Upper lobe of left lung (tissue), 6 donors: Measurements from ENCODE around the gene EPHA2. TPM values are rescaled to one million over a fixed set of nuclear protein-coding genes. Genes with fewer than 3 reads are reported as not detected.

ENCODE experiments used
- ATAC-seq, 2 donors: fragments of 200-7000 bp; cut with Tn5 transposase; one replicate each; pipeline ENCODE4 v1.9.1; 2022; ENCODE audit warnings: mild to moderate bottlenecking in 2 of 2, moderate library complexity in 2 of 2; ENCODE audit not compliant: low FRiP score in 2 of 2
- DNase-seq, 2 donors: peaks; one replicate each; pipeline ENCODE4 v3.0.0-alpha.2; 2019 to 2020
- H3K27ac ChIP-seq, 4 donors: fragments of 200-600 bp; sonication (generic); one replicate each; pipeline ENCODE4 v1.5.1; 2016 to 2019
- H3K27me3 ChIP-seq, 4 donors: fragments of 200-600 bp; sonication (generic); one replicate each; pipeline ENCODE4 v1.5.1; 2017 to 2019
- H3K36me3 ChIP-seq, 4 donors: fragments of 200-600 bp; sonication (generic); one replicate each; pipeline ENCODE4 v1.5.1; 2016 to 2019
- H3K4me1 ChIP-seq, 4 donors: fragments of 200-600 bp; sonication (generic); one replicate each; pipeline ENCODE4 v1.5.1; 2018 to 2019
- H3K4me3 ChIP-seq, 4 donors: fragments of 200-600 bp; sonication (generic); one replicate each; pipeline ENCODE4 v1.5.1; 2017 to 2019; ENCODE audit warnings: mild to moderate bottlenecking in 2 of 4, moderate library complexity in 1 of 4
- H3K9me3 ChIP-seq, 4 donors: fragments of 200-600 bp; sonication (generic); one replicate each; pipeline ENCODE4 v1.5.1; 2018 to 2019
- CTCF ChIP-seq, 6 experiments: fragments of 450-650 bp in 4 of 6; fragments of 200-600 bp in 2 of 6; sonication (generic) in 2 of 6; IDR thresholded peaks; one replicate each; pipeline ENCODE4 v1.5.1; 2016 to 2019; ENCODE audit warnings: antibody characterized with exemption in 6 of 6
- EP300 ChIP-seq, 4 donors: sonication (generic); formaldehyde crosslinking; IDR thresholded peaks; one replicate each; pipeline ENCODE4 v1.5.1; 2017; ENCODE audit warnings: antibody characterized with exemption in 4 of 4, control low read depth in 2 of 4
- POLR2A ChIP-seq, 4 donors: fragments of 450-650 bp; IDR thresholded peaks; one replicate each; pipeline ENCODE4 v1.5.1; 2016 to 2017; ENCODE audit warnings: antibody characterized with exemption in 4 of 4, mild to moderate bottlenecking in 2 of 4
- POLR2AphosphoS5 ChIP-seq, 2 donors: sonication (generic); formaldehyde crosslinking; IDR thresholded peaks; one replicate each; pipeline ENCODE4 v1.5.1; 2017; ENCODE audit warnings: antibody characterized with exemption in 2 of 2
- WGBS, 2 donors: methylation state at CpG; one replicate each; pipeline ENCODE4 v1.1.5; 2017 to 2018; 5-methylcytosine and 5-hydroxymethylcytosine counted together
- total RNA-seq, 6 donors: library from RNA; depleted of rRNA in 4 of 6; stranded (reverse); fragments of >200 nt in 4 of 6; gene quantifications; one replicate each; pipeline versions ENCODE4 v1.1.0 to v1.2.1, GENCODE V29; 2016 to 2021
- donor health status: DM: no; HTN: no; CAD: no; lungs with moderate emphysema.
- donor health status: DM: no; HTN: yes; CAD: no; lungs with severe emphysema.

The EPHA2 gene
- total RNA-seq, 6 donors from 2014 or later: 21.0 to 66.3 (median 38.7) TPM

- no peak for ATAC-seq
- no peaks in the 10 kb centered on the region for H3K27me3 ChIP-seq
- TF ChIP-seq CTCF (IDR thresholded peaks at IDR 0.05) (no peak), POLR2AphosphoS5 (IDR thresholded peaks at IDR 0.05) (no peak), EP300 (IDR thresholded peaks at IDR 0.05) (no peak), POLR2A (IDR thresholded peaks at IDR 0.05) (no peak)
- H3K4me3 ChIP-seq: no peak overlapping the region
- 89 to 90% methylated on average over 9 to 10 of the region's 10 CpGs for WGBS, 2 donors
- no peaks in the 10 kb centered on the region for H3K9me3 ChIP-seq
- no peaks in the 10 kb centered on the region for H3K36me3 ChIP-seq
- peaks cover 31 to 42% (median 32%) of the 10 kb centered on the region in 4 donors for H3K4me1 ChIP-seq
- DNase-seq: no peak
- H3K27ac ChIP-seq: peak overlapping the region in 1 of 4 donors; percentile 11
Observed at GRCh38 chr1:16184557-16185303, 28.9 kb upstream of the EPHA2 start.

GRCh38 chr1:16183765-16184556 is 28.1 kb upstream of the EPHA2 start:
- Histone ChIP-seq H3K9me3 (no peaks in the 10 kb centered on the region), H3K36me3 (no peaks in the 10 kb centered on the region), H3K27ac (peak overlapping the region in 3 of 4 donors; percentile 87 to 93 (median 91)), H3K27me3 (no peaks in the 10 kb centered on the region), H3K4me3 (no peak overlapping the region), H3K4me1 (peaks cover 31 to 46% (median 34%) of the 10 kb centered on the region in 4 donors)
- DNase-seq: peak in 1 of 2 donors; percentile 77
- ATAC-seq: peak in 1 of 2 donors; percentile 0
- WGBS, 2 donors: 82 to 86% methylated on average over 16 to 19 of the region's 19 CpGs
- no peak for TF ChIP-seq POLR2A (IDR thresholded peaks at IDR 0.05)
- no peak for TF ChIP-seq EP300 (IDR thresholded peaks at IDR 0.05)
- TF ChIP-seq CTCF (IDR thresholded peaks at IDR 0.05): no peak
- TF ChIP-seq POLR2AphosphoS5 (IDR thresholded peaks at IDR 0.05): no peak

GRCh38 chr1:16183179-16183578 is 27.3 kb upstream of the EPHA2 start:
- ATAC-seq (peak; percentile 66 to 84), DNase-seq (peak in 1 of 2 donors; percentile 91)
- TF ChIP-seq POLR2AphosphoS5 (IDR thresholded peaks at IDR 0.05) (peak; percentile 48 to 65), CTCF (IDR thresholded peaks at IDR 0.05) (no peak), EP300 (IDR thresholded peaks at IDR 0.05) (peak in 1 of 4 donors; percentile 74)
- Histone ChIP-seq H3K27me3 (no peaks in the 10 kb centered on the region), H3K4me3 (no peak overlapping the region), H3K9me3 (no peaks in the 10 kb centered on the region), H3K36me3 (no peaks in the 10 kb centered on the region), H3K4me1 (peaks cover 35 to 49% (median 39%) of the 10 kb centered on the region in 4 donors), H3K27ac (peak overlapping the region; percentile 87 to 93 (median 92))
- WGBS, 2 donors: 55 to 67% methylated on average over 12 to 13 of the region's 13 CpGs

- DNase-seq: peak; percentile 89 to 93
- no peaks in the 10 kb centered on the region for H3K36me3 ChIP-seq
- no peaks in the 10 kb centered on the region for H3K27me3 ChIP-seq
- H3K27ac ChIP-seq: peak overlapping the region; percentile 87 to 93 (median 92)
- WGBS, 2 donors: 29 to 45% methylated on average over 13 to 17 of the region's 18 CpGs
- peaks cover 31 to 43% (median 35%) of the 10 kb centered on the region in 4 donors for H3K4me1 ChIP-seq
- H3K4me3 ChIP-seq: no peak overlapping the region
- ATAC-seq: peak; percentile 92
- H3K9me3 ChIP-seq: no peaks in the 10 kb centered on the region
- peak in 2 of 4 donors; percentile 49 to 94 for TF ChIP-seq EP300 (IDR thresholded peaks at IDR 0.05)
- peak in 1 of 4 donors; percentile 52 for TF ChIP-seq POLR2A (IDR thresholded peaks at IDR 0.05)
- peak in 1 of 6 experiments; percentile 13 for TF ChIP-seq CTCF (IDR thresholded peaks at IDR 0.05)
- peak; percentile 90 to 91 for TF ChIP-seq POLR2AphosphoS5 (IDR thresholded peaks at IDR 0.05)
Observed at GRCh38 chr1:16181887-16182719, 26.2 kb upstream of the EPHA2 start.
